ENCODE results near the gene CBX5. TPM values are rescaled to one million over a fixed set of nuclear protein-coding genes. Genes with fewer than 3 reads are reported as not detected.

CBX5 gene
- total and polyA plus RNA-seq, 9 donors, result 14.3 to 119 (median 94.1) TPM

- no peak for DNase-seq
- TF ChIP-seq CTCF (IDR thresholded peaks at IDR 0.05) (no peak), EP300 (IDR thresholded peaks at IDR 0.05) (no peak), POLR2A (IDR thresholded peaks at IDR 0.05) (no peak)
- Histone ChIP-seq H3K4me3 (no peak overlapping the region), H3K27me3 (no peaks in the 10 kb centered on the region), H3K27ac (no peak overlapping the region), H3K4me1 (ENCODE audit: insufficient read depth) (peaks cover 4% of the 10 kb centered on the region), H3K9me3 (no peaks in the 10 kb centered on the region), H3K36me3 (no peaks in the 10 kb centered on the region)
- intact Hi-C loops (cut with DNase I), result loop anchor here in 1 of 4 donors (5.0 to 10.0 kb wide), 2 partner anchors 226 to 508 kb away; partner anchors contain the start of gene HOXC10
- 74 to 93% (median 77%) methylated on average over 2 of the region's 2 CpGs for WGBS, 3 donors
Observed at GRCh38 chr12:54213079-54213478, 66.8 kb downstream of the CBX5 start.

- H3K27me3 ChIP-seq, result no peaks in the 10 kb centered on the region
- 85 to 90% (median 85%) methylated on average over 7 of the region's 7 CpGs for WGBS, 3 donors
- no peaks in the 10 kb centered on the region for H3K9me3 ChIP-seq
- intact Hi-C loops (cut with DNase I), result loop anchor here in 1 of 4 donors (5.0 to 10.0 kb wide), 2 partner anchors 225 to 507 kb away; partner anchors contain the start of gene HOXC10
- H3K36me3 ChIP-seq, result no peaks in the 10 kb centered on the region
- DNase-seq, result no peak
- H3K4me3 ChIP-seq, result no peak overlapping the region
- H3K27ac ChIP-seq, result no peak overlapping the region
- H3K4me1 ChIP-seq (ENCODE audit: insufficient read depth), result peaks cover 1% of the 10 kb centered on the region
- TF ChIP-seq EP300 (IDR thresholded peaks at IDR 0.05) (no peak), CTCF (IDR thresholded peaks at IDR 0.05) (no peak), POLR2A (IDR thresholded peaks at IDR 0.05) (no peak)
Observed at GRCh38 chr12:54211920-54212319, 68.0 kb downstream of the CBX5 start.

GRCh38 chr12:54210400-54210790 is 69.5 kb downstream of the CBX5 start:
- H3K27me3 ChIP-seq, result no peaks in the 10 kb centered on the region
- intact Hi-C loops (cut with DNase I), result loop anchor here in 1 of 4 donors (5.0 to 10.0 kb wide), 2 partner anchors 223 to 506 kb away; partner anchors contain the start of gene HOXC10
- WGBS, 3 donors, result 87 to 91% (median 90%) methylated on average over 5 of the region's 5 CpGs
- no peak overlapping the region for H3K4me3 ChIP-seq
- TF ChIP-seq POLR2A (IDR thresholded peaks at IDR 0.05), result no peak
- TF ChIP-seq EP300 (IDR thresholded peaks at IDR 0.05), result no peak
- TF ChIP-seq CTCF (IDR thresholded peaks at IDR 0.05), result no peak
- H3K36me3 ChIP-seq, result no peaks in the 10 kb centered on the region
- H3K9me3 ChIP-seq, result no peaks in the 10 kb centered on the region
- no peak for DNase-seq
- H3K4me1 ChIP-seq (ENCODE audit: insufficient read depth), result no peaks in the 10 kb centered on the region
- no peak overlapping the region for H3K27ac ChIP-seq

- intact Hi-C loops (cut with DNase I), result loop anchor here in 1 of 4 donors (5.0 kb wide), 2 partner anchors 206 to 221 kb away; partner anchors contain the start of genes HOXC10 and HOXC9
- Histone ChIP-seq H3K4me3 (no peak overlapping the region), H3K4me1 (ENCODE audit: insufficient read depth) (no peaks in the 10 kb centered on the region), H3K27me3 (no peaks in the 10 kb centered on the region), H3K27ac (no peak overlapping the region), H3K36me3 (no peaks in the 10 kb centered on the region), H3K9me3 (no peaks in the 10 kb centered on the region)
- DNase-seq, result no peak
- 51 to 56% (median 52%) methylated on average over 7 of the region's 7 CpGs for WGBS, 3 donors
- no peak for TF ChIP-seq POLR2A (IDR thresholded peaks at IDR 0.05)
- TF ChIP-seq EP300 (IDR thresholded peaks at IDR 0.05), result no peak
- TF ChIP-seq CTCF (IDR thresholded peaks at IDR 0.05), result no peak
Observed at GRCh38 chr12:54208591-54208990, 71.3 kb downstream of the CBX5 start.

Measured in ovary (tissue), 9 donors.